Stomach (tissue), 4 donors: ENCODE data around the gene LILRA2.

Experiments
- EP300 ChIP-seq: sonication (generic); formaldehyde crosslinking; IDR thresholded peaks from one replicate; pipeline ENCODE4 v1.6.1; 2017; ENCODE audit warnings: antibody characterized with exemption
- POLR2A ChIP-seq, 4 donors: fragments of 450-650 bp; IDR thresholded peaks; one replicate each; pipeline ENCODE4 v1.6.1; 2016; ENCODE audit warnings: antibody characterized with exemption in 4 of 4, control low read depth in 2 of 4, mild to moderate bottlenecking in 1 of 4, moderate library complexity in 1 of 4

- TF ChIP-seq POLR2A (IDR thresholded peaks at IDR 0.05) (no peak), EP300 (no peak)
These were observed 13.4 kb downstream of the LILRA2 start for GRCh38 chr19:54587026-54587425.
